22Rv1 (cell line): Measurements from ENCODE around the gene SLC25A11.

Experiments
- H3K27ac ChIP-seq: fragments of 450-650 bp; 2 replicates; pipeline ENCODE4 v1.5.1; 2017
- ZFX ChIP-seq: fragments of 450-650 bp; IDR thresholded peaks from 2 replicates; pipeline ENCODE4 v1.6.1; 2017; ENCODE audit warnings: antibody characterized with exemption, borderline replicate concordance
- TF ChIP-seq, protein P1 (sequence below): fragments of 450-650 bp; IDR thresholded peaks from 2 replicates; pipeline ENCODE4 v1.5.1; 2017; ENCODE audit warnings: mild to moderate bottlenecking

The SLC25A11 gene

DNA sequence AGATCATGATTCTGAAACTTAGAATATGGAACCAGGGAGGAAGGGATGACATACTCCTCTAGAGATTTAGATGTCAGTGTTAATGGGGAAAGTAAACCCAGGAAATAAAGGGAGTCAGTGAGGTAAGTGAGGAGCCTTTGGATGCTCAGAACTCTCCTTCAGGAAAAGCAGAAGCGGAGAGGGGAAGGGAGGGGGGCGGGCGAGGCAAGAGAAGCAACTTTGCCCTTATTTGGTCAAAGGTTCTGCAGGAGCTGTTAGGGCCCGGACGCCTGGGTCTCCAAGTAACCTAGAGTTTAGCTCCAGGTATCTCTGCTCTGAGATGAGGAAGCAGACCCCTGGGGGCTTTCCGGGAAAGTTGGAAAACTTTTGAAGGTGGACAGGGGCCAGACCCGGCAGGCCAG is 7.2 kb upstream of the SLC25A11 start:
- no peak for TF ChIP-seq ZFX
- TF ChIP-seq, protein P1, sequence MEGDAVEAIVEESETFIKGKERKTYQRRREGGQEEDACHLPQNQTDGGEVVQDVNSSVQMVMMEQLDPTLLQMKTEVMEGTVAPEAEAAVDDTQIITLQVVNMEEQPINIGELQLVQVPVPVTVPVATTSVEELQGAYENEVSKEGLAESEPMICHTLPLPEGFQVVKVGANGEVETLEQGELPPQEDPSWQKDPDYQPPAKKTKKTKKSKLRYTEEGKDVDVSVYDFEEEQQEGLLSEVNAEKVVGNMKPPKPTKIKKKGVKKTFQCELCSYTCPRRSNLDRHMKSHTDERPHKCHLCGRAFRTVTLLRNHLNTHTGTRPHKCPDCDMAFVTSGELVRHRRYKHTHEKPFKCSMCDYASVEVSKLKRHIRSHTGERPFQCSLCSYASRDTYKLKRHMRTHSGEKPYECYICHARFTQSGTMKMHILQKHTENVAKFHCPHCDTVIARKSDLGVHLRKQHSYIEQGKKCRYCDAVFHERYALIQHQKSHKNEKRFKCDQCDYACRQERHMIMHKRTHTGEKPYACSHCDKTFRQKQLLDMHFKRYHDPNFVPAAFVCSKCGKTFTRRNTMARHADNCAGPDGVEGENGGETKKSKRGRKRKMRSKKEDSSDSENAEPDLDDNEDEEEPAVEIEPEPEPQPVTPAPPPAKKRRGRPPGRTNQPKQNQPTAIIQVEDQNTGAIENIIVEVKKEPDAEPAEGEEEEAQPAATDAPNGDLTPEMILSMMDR, result no peak
- peak overlapping the region; percentile 100 for H3K27ac ChIP-seq

DNA sequence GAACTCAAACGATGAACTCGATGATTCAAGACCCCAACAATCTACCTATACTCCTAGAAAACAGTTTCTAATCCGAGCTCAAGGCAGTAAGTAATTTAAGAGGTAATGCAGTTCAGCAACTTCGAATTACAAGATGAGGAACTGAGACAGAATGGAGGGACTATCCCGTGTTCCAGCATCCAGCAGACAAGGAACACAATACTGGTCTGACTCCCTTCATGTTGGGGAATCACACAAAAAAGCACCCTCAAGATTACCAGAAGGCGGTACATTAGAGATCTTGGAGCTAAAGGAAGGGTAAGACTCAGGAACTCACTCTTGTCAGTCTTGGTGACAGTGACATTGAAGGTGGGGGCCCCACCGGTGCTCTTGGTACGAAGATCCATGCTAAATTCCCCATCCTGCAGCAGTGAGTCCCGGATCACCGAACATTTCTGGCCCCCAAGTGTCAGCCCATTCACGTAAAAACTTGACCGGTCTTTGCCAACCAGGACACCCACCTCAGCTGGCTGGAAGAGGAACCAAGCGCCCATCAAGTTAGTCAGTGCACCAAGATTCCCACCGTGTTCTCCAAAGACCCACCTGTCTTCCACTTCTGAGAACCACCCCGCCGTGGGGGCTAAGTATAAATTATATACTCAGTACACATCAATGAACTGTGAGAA is 6.6 kb upstream of the SLC25A11 start:
- no peak for TF ChIP-seq ZFX
- TF ChIP-seq, protein P1, result no peak
- H3K27ac ChIP-seq, result peak overlapping the region; percentile 100

DNA sequence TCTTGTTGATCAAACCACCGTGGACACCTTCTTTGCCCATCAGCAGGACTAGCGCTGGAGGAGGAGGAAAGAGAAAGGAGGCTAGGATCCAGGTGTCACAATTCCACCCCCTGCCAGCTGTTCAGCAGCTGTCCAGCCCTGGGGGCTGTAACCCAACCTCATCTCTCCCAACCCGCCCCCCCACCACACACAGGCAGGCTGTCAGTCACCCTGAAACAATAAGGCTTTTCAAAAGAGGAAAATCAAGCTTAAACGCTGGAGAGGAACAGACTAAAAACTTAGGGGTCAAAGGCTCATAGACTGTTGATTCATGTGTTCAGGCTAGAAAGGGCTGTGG is 6.1 kb upstream of the SLC25A11 start:
- TF ChIP-seq, protein P1, result no peak
- no peak for TF ChIP-seq ZFX
- peak overlapping the region; percentile 100 for H3K27ac ChIP-seq

DNA sequence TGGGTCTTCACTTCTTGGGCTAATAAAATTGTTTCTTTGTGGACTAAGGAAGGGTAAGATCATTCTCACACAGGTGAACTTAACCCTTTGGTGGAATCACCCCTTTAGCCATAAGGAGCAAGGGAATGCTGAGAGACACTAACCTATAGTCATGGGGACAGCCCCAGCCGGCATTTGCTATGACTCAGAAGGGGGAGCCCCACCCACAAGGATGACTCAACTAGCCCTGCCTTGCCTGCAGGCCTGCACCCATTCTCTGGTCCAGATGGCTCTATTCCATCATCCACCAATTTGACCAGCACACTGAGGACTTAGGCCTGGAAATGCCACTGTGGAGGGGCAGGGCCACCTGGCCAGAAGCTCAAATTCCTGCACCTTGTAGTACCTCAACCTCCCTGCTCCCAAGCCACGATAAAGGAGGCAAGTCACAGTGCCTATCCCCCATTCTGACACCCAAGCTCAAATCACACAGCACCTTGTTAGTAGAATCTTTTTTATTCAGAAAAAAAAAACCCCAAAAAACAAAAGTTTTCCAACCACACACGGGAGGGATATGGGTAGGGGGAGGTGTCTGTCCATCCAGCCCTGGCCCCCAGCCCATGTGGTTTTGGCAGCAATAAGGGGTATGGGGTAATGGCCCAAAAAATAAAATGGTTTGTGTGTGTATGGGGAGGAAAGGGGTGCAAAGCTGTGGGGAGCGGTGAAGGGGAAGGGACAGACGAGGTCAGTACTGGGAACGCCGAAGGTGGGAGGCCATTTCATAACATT is 5.5 kb upstream of the SLC25A11 start:
- TF ChIP-seq ZFX, result no peak
- TF ChIP-seq, protein P1, result no peak
- H3K27ac ChIP-seq, result peak overlapping the region; percentile 100

DNA sequence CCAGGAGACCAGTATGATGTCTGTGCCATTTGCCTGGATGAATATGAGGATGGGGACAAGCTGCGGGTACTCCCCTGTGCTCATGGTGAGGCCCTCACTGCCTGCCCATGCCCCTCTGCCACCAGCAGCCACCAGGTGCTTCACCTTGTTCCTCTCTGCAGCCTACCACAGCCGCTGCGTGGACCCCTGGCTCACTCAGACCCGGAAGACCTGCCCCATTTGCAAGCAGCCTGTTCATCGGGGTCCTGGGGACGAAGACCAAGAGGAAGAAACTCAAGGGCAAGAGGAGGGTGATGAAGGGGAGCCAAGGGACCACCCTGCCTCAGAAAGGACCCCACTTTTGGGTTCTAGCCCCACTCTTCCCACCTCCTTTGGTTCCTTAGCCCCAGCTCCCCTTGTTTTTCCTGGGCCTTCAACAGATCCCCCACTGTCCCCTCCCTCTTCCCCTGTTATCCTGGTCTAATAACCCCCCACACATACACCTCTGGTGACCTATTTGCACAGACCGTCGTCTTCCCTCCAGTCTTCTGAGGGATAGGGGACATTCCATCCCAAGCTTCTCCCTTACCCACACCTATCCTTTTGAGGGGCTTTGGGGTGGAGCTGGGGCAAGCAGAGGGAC is 4.8 kb upstream of the SLC25A11 start:
- no peak for TF ChIP-seq ZFX
- TF ChIP-seq, protein P1, result no peak
- peak overlapping the region; percentile 100 for H3K27ac ChIP-seq

DNA sequence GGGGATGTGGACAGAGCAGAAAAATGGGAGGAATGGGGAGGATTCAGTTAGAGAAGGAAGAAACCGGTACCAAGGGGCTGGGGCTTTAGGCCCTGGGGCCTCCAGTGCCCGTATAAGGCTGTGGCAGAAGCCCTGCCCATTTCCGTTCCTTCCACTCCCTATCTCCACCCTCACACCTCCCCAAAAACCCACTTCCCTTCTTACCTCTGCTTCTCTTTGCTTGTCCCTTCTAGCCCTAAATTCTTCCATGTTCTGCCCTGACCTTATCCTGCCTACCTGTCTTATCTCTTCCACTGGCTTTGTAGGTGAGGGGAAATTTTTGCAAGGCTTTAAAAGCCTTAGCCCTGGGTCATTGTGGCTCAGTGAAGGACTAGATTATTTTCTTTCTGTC is 4.3 kb upstream of the SLC25A11 start:
- peak overlapping the region; percentile 100 for H3K27ac ChIP-seq
- TF ChIP-seq, protein P1, result no peak
- no peak for TF ChIP-seq ZFX
